Measurements from ENCODE around the gene RNF150. TPM values are rescaled to one million over a fixed set of nuclear protein-coding genes. Genes with fewer than 3 reads are reported as not detected.
"Not testable (repeated sequence)": the region's sequence is repeated elsewhere in the genome, so short reads cannot be mapped to it uniquely, and the experiment has no call there.

RNF150 gene
- total RNA-seq, 1 experiment from 2014 or later = 15.3 TPM

- in situ Hi-C loops (cut with HindIII; ENCODE audit: low pct_unique_long_range_greater_than_20kb, low sequenced_read_pairs); DNase-seq (ENCODE audit: low read depth, low spot score): not testable (repeated sequence)
Observed at GRCh38 chr4:141050999-141051398, 82.3 kb downstream of the RNF150 start.

GRCh38 chr4:141047228-141047884, 85.9 kb downstream of the RNF150 start:
- no peak for DNase-seq (ENCODE audit: low read depth, low spot score)
- in situ Hi-C loops (cut with HindIII; ENCODE audit: low pct_unique_long_range_greater_than_20kb, low sequenced_read_pairs) = no loop called here

GRCh38 chr4:141046255-141046654, 87.0 kb downstream of the RNF150 start:
- no peak for DNase-seq (ENCODE audit: low read depth, low spot score)
- in situ Hi-C loops (cut with HindIII; ENCODE audit: low pct_unique_long_range_greater_than_20kb, low sequenced_read_pairs) = no loop called here

- in situ Hi-C loops (cut with HindIII; ENCODE audit: low pct_unique_long_range_greater_than_20kb, low sequenced_read_pairs) = no loop called here
Observed at GRCh38 chr4:141045848-141046247, 87.4 kb downstream of the RNF150 start.

GRCh38 chr4:141041021-141041476, 92.2 kb downstream of the RNF150 start:
- DNase-seq (ENCODE audit: low read depth, low spot score) = no peak
- in situ Hi-C loops (cut with HindIII; ENCODE audit: low pct_unique_long_range_greater_than_20kb, low sequenced_read_pairs) = no loop called here

More at GRCh38 chr4:141045848-141046247, 87.4 kb downstream of the RNF150 start:
- DNase-seq (ENCODE audit: low read depth, low spot score) = no peak

- no peak for DNase-seq (ENCODE audit: low read depth, low spot score)
- in situ Hi-C loops (cut with HindIII; ENCODE audit: low pct_unique_long_range_greater_than_20kb, low sequenced_read_pairs) = no loop called here
Observed at GRCh38 chr4:141039156-141039555, 94.1 kb downstream of the RNF150 start.

- DNase-seq (ENCODE audit: low read depth, low spot score) = no peak
- in situ Hi-C loops (cut with HindIII; ENCODE audit: low pct_unique_long_range_greater_than_20kb, low sequenced_read_pairs) = no loop called here
Observed at GRCh38 chr4:141038428-141038827, 94.8 kb downstream of the RNF150 start.

- in situ Hi-C loops (cut with HindIII; ENCODE audit: low pct_unique_long_range_greater_than_20kb, low sequenced_read_pairs) = no loop called here
- DNase-seq (ENCODE audit: low read depth, low spot score) = no peak
Observed at GRCh38 chr4:141037446-141037845, 95.8 kb downstream of the RNF150 start.

- in situ Hi-C loops (cut with HindIII; ENCODE audit: low pct_unique_long_range_greater_than_20kb, low sequenced_read_pairs) = no loop called here
- DNase-seq (ENCODE audit: low read depth, low spot score) = no peak
Observed at GRCh38 chr4:141036786-141037185, 96.5 kb downstream of the RNF150 start.

GRCh38 chr4:141035920-141036319, 97.3 kb downstream of the RNF150 start:
- no peak for DNase-seq (ENCODE audit: low read depth, low spot score)
- in situ Hi-C loops (cut with HindIII; ENCODE audit: low pct_unique_long_range_greater_than_20kb, low sequenced_read_pairs) = no loop called here

- peak; percentile 39 for DNase-seq (ENCODE audit: low read depth, low spot score)
- in situ Hi-C loops (cut with HindIII; ENCODE audit: low pct_unique_long_range_greater_than_20kb, low sequenced_read_pairs) = no loop called here
Observed at GRCh38 chr4:141028024-141028529, 105.2 kb downstream of the RNF150 start.

GRCh38 chr4:141027421-141027820, 105.8 kb downstream of the RNF150 start:
- in situ Hi-C loops (cut with HindIII; ENCODE audit: low pct_unique_long_range_greater_than_20kb, low sequenced_read_pairs) = no loop called here

GRCh38 chr4:141026900-141027299, 106.4 kb downstream of the RNF150 start:
- no peak for DNase-seq (ENCODE audit: low read depth, low spot score)
- in situ Hi-C loops (cut with HindIII; ENCODE audit: low pct_unique_long_range_greater_than_20kb, low sequenced_read_pairs) = no loop called here

More at GRCh38 chr4:141027421-141027820, 105.8 kb downstream of the RNF150 start:
- peak; percentile 26 for DNase-seq (ENCODE audit: low read depth, low spot score)

GRCh38 chr4:141023051-141023450, 110.2 kb downstream of the RNF150 start:
- no peak for DNase-seq (ENCODE audit: low read depth, low spot score)
- in situ Hi-C loops (cut with HindIII; ENCODE audit: low pct_unique_long_range_greater_than_20kb, low sequenced_read_pairs) = no loop called here

GRCh38 chr4:141022111-141022695, 111.1 kb downstream of the RNF150 start:
- DNase-seq (ENCODE audit: low read depth, low spot score) = no peak
- in situ Hi-C loops (cut with HindIII; ENCODE audit: low pct_unique_long_range_greater_than_20kb, low sequenced_read_pairs) = no loop called here

- no peak for DNase-seq (ENCODE audit: low read depth, low spot score)
- in situ Hi-C loops (cut with HindIII; ENCODE audit: low pct_unique_long_range_greater_than_20kb, low sequenced_read_pairs) = no loop called here
Observed at GRCh38 chr4:141021397-141022110, 111.7 kb downstream of the RNF150 start.

- in situ Hi-C loops (cut with HindIII; ENCODE audit: low pct_unique_long_range_greater_than_20kb, low sequenced_read_pairs) = no loop called here
- no peak for DNase-seq (ENCODE audit: low read depth, low spot score)
Observed at GRCh38 chr4:141020801-141021261, 112.4 kb downstream of the RNF150 start.

- DNase-seq (ENCODE audit: low read depth, low spot score) = no peak
- in situ Hi-C loops (cut with HindIII; ENCODE audit: low pct_unique_long_range_greater_than_20kb, low sequenced_read_pairs) = no loop called here
Observed at GRCh38 chr4:141019768-141020167, 113.5 kb downstream of the RNF150 start.

Measured in SK-MEL-5 (cell line).